GM23248 (cell line): ENCODE results near the gene DKKL1.

Experiments used
- EZH2 ChIP-seq: fragments of 200-600 bp; sonication (generic); IDR thresholded peaks from 2 replicates; pipeline ENCODE4 v1.6.1; 2018; ENCODE audit warnings: antibody characterized with exemption, mild to moderate bottlenecking; ENCODE audit not compliant: insufficient read depth, poor library complexity, severe bottlenecking
- EZH2phosphoT487 ChIP-seq: fragments of 200-600 bp; sonication (generic); IDR thresholded peaks from 2 replicates; pipeline ENCODE4 v1.6.1; 2018; ENCODE audit warnings: antibody characterized with exemption, moderate library complexity, mild to moderate bottlenecking, low read depth; ENCODE audit not compliant: insufficient read depth

DNA sequence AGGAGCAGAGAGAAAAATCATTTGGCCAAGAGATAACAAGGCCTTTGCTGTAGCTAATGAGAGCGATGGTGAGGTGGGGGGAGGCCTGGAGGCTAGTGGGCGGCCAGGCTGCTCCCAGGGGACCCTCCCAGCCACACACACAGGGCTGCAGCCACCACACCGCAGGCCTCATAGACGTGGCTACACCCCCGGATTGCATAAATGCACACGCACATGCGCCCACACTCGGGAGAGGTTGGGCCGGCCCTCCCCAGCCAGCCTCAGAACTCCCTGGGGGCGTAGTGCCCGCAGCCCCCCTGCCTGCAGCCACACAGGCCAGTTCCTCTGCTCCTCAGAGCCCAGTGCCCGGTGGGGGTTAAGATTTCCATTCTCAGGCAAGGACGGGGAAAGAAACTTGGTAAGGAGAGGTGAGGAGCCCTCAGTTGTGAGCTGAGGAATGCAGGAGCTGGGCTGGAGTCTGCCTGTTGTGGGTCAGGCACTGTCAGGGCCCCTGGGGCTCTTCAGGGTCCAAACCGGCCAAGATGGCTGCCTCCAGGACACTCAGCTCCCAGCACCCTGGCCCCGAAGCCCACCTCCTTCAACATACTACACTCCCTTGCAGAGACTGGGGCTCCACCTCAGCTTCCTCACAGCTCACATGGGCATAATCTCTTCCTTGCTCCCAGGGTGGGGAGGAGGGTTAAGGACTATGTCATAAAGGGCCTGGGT, 51.6 kb downstream of the DKKL1 start:
- TF ChIP-seq EZH2 = no peak
- TF ChIP-seq EZH2phosphoT487 = no peak
